Stimulated activated CD4-positive, alpha-beta T cell treated with anti-CD3 and anti-CD28 coated beads, Interleukin-4, amount 100 ng/mL, for 24 hours (primary cell): ENCODE data around the gene PTPN11.
"Not testable (repeated sequence)": the region's sequence is repeated elsewhere in the genome, so short reads cannot be mapped to it uniquely, and the experiment has no call there.

Experiments used
- DNase-seq: peaks from one replicate; pipeline ENCODE4 v3.0.0-alpha.2; 2020

Gene PTPN11

DNA sequence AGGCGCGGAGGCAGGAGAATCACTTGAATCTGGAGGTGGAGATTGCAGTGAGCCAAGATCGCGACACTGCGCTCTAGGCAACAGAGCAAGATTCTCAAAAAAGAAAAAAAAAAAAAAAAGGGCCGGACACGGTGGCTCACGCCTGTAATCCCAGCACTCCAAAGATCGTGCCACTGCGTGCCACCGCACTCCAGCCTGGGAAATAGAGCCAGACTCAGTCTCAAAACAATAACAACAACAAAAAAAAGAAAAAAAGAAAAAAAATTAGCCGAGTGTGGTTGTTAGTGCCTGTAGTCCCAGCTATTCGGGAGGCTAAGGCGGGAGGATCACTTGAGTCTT, 8.9 kb upstream of the PTPN11 start:
- DNase-seq: no peak

DNA sequence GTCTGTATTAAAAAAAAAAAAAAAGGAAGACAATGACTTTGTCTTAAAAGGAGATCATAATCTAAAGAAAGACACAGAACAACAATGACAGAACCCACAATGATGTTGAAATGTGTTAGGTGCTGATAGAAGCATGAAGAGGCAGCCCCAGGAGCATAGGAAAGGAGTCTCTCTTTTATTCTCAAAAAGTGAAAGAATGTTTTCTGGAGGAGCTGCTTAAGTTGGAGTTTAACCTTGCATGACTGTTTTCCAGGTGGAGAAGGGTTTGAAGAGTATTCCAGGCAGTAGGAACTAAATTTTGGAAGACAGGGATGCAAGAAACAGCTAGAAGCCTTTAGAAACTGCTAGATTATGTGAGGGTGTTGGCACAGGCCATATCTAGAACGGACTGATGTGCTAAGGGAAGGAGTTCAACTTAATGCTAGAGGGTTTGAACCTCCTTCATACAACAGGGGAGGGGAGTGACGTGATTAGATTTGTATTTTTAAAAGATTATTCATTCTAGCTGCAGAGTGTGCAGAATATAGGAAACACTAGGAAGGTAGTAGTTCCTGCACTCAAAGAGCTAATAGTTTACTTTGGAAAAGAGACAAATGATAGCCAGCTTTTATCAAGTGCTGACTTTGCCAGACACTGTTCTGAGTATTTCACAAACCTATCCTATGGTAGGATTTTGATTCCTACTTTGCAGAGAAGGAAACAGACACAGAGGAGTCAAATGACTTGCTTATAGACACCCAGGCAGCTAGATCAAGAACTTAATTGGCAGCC, 4.7 kb upstream of the PTPN11 start:
- no peak for DNase-seq

DNA sequence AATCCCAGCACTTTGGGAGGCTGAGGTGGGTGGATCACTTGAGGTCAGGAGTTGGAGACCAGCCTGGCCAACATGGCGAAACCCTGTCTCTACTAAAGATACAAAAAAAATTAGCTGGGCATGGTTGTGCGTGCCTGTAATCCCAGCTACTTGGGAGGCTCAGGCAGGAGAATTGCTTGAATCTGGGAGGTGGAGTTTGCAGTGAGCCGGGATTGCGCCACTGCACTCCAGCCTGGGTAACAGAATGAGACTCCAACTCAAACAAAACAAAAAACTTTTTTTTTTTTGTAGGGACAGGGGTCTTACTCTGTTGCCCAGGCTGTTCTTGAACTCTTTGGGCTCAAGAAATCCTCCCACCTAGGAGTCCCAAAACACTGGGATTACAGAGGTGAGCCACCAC, 3.3 kb upstream of the PTPN11 start:
- not testable (repeated sequence) for DNase-seq

DNA sequence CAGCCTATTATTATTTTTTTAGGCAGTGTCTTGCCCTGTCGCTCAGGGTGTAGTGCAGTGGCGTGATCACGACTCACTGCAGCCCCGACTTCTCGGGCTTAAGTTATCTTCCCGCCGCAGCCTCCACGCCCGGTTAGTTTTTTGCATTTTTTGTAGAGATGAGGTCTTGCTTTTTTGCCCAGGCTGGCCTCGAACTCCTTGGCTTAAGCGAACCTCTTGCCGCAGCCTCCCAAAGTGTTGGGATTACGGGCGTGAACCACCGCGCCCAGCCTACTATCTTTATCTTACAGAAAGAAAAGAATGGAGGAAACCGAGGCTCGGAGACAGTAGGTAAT, 507 bp upstream of the PTPN11 start:
- DNase-seq: no peak

DNA sequence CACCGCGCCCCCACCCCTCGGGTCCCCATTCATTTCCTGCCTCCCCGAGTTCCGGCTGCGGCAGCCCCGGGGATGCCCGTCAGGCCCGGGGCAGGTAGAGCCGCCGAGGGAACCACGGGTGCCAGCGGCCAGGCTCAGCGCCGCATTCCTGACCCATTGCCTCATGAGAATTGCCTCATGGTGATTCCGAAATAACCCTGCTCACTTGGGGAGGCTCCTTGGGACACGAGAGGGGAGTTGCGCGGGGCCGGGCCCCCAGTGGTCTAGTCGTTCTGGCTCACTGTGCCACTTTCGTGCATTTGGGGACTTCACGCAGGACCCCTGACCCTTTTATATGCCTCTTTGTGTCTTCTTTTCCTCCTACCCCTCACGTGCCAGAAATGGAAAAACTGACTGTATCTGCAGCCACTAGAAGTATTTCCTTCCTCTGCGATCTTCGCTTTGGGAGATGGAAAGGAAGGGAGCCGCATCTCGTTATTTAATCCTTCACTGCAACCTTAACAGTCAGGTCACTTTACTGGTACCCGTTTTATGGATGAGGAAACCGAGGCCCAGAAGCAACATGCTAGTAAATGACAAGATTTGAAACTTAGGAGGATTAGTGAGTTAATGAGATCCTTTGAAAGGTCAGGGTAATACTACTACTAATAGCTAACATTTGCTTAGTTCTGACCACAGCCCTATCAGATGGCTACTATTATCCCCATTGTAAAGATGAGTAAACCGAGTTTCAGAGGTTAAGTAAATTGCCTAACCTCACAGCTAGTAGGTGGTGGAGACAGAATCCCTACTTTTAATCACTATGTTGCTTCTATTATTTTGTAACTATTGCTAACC, 768 bp downstream of the PTPN11 start:
- DNase-seq: peak; percentile 30

DNA sequence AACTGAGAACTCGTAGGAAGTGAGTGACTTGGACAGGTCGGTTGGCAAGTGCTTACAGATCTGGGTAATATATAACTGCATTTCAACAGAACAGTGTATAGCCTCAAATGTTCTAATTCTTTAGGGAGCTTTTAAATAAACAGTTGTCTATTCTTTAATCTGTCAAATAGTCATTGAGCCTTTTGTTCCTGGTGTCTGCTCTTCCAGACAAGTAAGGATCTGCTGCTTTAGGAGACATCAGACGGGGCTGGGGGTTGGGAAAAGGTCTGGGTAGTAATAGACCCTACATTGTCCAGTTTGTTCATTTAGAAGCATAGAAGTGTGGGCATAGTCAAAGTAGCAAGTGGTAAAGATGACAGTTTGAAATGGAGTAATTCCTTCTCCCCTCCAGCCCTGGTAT, 2.0 kb downstream of the PTPN11 start:
- DNase-seq: no peak

DNA sequence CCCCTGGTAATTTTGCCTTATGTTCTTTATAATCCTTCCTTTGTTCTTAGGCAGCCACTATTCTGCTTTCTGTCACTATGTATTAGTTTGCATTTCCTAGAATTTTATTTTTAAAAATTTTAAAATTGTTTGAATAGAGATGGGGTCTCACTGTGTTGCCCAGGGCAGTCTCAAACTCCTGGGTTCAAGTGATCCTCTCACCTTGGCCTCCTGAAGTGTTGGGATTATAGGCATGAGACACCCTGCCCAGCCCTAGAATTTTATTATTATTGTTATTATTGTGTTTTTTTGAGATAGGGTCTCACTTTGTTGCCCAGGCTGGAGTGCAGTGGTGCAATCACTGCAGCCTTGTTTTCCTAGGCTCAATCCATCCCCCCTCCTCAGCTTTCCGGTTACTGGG, 2.6 kb downstream of the PTPN11 start:
- DNase-seq: no peak

DNA sequence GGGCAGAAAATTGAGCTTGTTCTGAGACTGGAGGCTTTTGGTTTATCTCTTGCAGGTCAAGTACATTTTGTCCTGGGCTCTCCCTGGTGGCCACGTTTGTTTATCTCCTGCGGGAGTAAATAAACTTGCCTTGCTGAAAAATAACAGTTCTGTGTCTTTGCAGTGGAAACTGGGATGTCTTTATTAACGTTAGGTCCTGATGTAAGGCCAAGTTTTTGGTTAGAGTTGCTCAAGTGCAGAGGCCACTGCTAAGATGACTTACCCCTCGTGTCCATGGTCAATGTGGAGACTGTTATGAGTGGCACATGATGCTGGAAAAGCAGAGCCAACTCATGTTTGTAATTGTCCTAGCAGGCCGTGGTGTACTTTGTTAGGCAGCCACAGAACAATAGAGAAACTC, 3.8 kb downstream of the PTPN11 start:
- DNase-seq: no peak

DNA sequence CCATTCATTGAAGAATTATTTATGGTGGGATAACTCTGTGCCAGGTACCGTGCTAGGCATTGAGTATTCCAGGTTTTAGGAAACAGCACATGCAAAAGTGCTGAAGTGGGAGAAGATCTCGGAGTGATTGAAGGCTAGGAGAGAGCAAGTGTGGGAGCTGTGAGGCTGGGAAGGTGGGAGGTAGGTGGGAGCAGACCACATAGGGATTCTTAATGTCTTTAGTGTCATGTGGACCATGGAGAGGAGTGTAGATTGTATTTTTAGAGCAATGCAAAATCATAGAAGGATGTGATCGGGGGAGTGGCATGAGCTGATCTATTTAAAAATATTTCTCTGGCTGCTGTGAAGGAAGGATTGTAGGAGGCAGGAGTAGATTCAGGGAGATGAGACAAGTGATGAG, 5.4 kb downstream of the PTPN11 start:
- no peak for DNase-seq

DNA sequence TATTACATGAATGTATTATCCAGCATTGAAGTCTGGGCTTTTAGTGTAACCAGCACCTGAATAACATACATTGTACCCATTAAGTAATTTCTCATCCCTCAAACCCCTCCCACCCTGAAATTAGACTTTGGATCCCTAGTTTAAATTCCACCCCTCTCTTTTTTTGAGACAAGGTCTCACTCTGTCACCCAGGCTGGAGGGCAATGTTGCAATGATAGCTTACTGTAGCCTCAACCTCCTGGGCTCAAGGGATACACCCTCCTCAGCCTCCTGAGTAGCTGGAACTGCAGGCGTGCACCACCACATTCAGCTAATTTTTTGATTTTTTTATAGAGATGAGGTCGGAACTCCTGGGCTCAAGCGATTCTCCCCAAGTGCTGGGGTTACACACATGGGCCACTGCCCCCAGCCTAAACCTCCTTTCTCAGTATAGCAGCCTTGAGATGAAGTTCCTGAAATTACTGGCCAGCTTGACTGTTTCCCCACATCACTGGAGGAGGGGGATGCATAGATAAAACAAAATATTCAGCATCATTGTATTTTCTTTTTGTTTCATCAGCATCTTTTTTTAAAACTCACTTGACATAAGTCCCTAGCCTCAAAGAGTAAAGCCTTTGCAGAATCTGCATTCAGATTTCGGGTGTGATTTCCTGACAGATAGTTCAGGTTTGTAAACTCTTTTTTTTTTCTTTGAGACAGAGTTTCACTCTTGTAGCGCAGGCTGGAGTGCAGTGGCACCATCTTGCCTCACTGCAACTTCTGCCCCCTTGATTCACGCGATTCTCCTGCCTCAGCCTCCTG, 7.0 kb downstream of the PTPN11 start:
- DNase-seq: no peak

DNA sequence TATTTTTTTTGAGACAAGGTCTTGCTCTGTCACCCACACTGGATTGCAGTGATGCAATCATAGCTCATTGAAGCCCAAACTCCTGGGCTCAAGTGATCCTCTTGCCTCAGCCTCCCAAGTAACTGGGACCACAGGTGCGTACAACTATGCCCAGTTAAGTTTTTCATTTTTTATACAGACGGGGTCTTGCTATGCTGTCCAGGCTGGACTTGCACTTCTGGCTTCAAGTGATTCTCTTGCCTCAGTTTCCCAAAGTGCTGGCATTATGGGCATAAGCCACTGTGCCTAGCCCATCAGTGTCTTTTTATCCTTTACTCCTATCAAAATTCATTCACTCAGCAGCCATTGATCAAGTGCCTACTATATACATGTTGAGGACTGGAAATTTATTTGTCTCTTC, 9.0 kb downstream of the PTPN11 start:
- DNase-seq: no peak

DNA sequence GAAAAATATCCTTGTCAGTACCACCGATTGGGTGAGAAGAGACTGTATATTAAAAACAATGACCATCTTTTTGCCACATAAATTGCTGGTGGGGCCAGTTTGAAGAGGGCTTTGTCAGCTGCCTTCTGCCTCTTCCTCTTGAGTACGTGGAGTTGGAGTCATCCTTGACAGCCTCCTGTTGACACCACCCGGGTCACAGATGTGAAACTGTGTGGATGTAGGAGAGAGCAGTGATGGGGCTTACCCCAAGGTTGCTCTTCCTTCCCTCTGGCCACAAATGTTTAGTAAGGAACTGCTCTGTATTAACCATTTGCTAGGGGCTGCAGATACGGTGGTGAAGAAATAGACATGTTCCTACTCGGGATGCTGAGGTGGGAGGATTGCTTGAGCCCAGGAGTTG, 12.2 kb downstream of the PTPN11 start:
- no peak for DNase-seq

DNA sequence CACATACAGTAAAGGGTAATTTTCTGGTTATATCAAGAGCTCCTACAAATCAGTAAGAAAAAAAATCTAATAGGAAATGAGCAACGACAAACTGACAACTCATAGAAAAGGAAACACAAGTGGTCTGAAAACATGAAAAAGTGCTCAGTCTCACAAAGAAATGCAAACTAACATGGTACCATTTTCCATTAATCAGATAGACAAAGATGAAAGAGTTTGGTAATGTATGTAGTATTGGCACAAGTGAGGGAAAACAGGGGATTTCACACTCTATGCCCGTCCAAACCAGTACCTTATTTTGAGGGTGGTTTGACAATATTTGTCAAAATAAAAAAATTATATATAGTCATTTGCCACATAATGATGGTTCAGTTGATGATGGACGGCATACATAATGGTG, 13.2 kb downstream of the PTPN11 start:
- DNase-seq: no peak

DNA sequence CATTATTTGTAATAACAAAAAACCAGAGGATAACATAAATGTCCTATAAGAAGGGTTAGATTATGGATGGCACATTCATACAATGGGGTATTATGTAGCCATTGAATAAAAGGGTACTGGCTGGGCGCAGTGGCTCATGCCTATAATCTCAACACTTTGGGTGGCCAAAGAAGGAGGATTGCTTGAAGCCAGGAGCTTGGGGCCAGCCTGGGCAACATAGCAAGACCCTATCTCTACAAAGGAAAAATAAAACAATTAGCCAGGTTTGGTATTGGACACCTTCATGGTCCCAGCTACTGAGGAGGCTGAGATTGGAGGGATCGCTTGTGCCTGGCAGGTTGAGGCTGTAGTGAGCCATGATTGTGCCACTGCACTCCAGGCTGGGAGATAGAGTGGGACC, 14.8 kb downstream of the PTPN11 start:
- DNase-seq: no peak

DNA sequence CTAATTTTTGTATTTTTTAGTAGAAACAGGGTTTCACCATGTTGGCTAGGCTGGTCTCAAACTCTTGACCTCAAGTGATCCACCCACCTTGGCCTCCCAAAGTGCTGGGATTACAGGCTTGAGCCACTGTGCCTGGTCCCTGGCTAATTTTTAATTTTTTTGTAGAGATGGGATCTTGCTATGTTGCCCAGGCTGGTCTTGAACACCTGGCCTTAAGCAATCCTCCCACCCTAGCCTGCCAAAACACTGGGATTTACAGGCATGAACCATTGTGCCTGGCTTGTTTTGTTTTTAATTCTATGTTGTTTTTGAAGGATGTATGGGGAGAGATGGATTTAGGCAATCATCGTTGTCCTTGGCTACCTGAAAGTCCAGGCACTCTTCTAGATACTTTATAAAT, 19.9 kb downstream of the PTPN11 start:
- not testable (repeated sequence) for DNase-seq

DNA sequence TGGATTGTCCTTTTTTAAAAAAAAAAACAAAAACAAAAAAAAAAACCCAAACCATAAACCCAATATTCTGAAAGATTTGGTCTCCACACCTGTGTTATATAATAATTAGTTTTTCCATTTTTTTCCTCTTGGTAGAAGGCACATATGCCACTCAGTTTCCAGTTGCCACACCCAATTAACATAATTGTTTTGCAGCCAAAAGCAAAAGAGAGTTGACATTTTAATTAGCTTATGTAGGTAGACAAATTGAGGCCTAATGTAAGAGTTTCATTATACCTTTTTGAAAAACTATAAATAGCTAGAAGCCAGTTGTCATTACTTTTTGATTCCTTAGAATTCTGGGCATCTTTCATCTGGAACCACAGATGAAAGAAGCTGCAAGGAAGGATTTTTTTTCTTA, 21.0 kb downstream of the PTPN11 start:
- no peak for DNase-seq

DNA sequence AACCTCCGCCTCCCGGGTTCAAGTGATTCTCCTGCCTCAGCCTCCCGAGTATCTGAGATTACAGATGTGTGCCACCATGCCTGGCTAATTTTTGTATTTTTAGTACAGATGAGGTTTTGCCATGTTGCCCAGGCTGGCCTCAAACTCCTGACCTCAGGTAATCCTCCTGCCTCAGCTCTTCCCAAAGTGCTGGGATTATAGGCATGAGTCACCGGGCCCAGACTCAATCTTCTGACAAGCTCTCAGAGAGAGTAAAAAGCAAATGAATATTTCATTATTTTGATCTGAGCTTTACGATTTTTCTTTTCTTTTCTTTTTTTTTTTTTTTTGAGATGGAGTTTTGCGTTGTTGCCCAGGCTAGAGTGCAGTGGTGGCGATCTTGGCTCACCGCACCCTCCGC, 21.9 kb downstream of the PTPN11 start:
- DNase-seq: not testable (repeated sequence)

DNA sequence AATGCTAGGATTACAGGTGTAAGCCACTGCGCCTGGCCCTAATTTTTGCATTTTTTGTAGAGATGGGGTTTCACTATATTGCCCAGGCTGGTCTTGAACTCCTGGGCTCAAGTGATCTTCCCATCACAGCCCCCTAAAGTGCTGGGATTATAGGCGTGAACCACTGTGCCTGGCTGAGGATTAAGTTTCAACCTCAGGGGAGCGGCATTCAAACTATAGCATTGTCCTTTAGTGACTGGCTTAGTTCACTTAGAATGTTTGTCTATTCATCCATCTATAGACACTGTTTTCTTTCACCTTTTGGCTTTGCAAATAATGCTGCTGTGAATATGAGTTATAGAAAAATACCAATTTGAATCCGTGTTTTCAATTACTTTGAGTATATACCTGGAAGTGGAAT, 25.2 kb downstream of the PTPN11 start:
- no peak for DNase-seq

DNA sequence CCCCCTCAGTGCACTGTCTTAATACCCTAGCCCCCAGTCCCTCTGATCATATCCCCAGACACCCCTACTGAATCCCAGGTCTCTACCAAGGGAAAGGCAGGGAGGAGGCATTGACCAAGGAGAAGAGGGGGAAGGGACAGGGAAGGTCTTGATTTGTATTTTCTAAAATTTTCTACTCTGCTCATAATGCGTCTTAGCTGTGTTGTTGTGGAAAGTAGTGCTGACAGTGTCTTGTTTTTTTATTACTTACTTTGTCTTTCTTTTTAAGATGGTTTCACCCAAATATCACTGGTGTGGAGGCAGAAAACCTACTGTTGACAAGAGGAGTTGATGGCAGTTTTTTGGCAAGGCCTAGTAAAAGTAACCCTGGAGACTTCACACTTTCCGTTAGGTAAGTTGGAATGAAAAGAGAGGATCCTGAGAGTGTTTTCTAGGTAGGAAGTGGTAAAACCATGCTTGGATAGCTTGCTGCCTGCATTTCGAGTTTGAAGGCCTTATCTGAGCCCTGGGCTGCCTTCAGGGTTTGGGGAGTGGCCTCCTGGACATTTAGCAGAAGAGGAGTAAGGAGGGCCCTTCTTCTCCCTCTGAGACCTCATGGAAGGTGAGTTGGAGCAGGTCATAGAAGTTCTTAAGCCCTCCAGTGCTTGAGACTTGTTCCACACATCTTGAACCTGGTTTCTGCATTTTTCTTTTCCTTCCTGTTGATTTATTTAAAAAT, 27.4 kb downstream of the PTPN11 start:
- DNase-seq: no peak

DNA sequence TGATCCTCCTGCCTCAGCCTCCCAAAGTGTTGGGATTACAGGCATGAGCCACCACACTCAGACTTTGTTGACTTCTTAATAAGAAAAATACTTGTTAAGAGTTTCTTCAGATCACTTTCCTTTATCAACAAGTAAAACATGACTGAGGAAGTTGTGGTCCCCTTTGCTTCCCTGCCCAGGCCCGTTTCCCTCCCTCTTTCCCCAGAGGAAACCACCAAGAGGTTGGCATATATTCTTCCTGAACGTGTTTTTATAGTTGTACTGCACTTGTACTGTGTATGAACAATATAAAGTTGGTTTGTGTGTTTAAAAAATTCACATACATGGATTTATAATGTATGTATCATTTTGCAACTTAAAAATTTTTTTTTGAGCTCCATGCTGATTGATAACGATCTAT, 28.4 kb downstream of the PTPN11 start:
- no peak for DNase-seq

DNA sequence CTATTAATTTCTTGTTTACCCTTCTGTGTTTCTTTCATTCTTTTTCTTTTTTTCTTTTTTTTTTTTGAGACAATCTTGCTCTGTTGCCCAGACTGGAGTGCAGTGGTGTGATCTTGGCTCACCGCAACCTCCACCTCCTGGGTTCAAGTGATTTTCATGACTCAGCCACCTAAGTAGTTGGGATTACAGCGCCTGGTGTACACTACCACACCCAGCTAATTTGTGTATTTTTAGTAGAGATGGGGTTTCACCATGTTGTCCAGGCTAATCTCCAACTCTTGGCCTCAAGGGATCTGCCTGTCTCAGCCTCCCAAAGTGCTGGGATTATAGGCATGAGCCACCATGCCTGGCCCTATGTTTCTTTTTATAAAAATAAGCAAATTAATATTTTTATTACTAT, 29.4 kb downstream of the PTPN11 start:
- not testable (repeated sequence) for DNase-seq

DNA sequence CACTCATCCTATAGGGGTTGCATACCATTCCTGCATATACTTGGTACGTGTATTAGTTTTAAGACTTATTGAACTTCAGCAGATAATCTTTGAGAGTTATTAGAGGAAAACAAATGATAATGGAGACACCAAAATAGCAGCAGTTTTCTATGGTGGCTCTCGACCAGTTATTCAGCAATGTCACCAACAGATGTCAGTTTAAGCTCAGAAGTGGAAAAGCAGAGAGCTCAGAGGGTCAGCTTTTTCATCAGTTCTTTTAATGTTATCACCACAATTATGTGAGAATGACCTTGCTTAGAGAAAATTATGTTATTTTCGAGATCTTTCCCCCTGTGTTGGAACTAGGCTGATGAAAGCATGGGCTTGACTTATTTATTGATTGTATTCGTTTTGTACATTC, 32.0 kb downstream of the PTPN11 start:
- DNase-seq: no peak

DNA sequence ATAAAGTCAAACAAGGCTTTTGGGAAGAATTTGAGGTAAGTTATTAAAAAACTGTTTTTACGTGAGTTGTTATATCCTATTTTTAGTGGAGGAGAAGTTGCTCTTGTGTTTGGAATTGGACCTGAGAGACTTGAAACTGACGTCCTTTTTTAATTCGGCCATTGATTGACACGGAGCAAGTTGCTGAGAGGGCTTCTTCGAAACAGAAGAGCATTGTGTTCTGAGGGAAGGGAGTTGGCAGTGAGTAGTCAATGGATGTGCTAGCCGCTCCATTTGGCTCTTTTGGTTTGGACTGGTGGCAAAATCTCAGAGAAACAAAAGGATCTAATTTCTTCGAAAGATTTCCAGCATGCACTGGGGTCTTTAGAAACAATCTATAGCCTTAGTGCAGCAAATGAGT, 37.3 kb downstream of the PTPN11 start:
- DNase-seq: no peak
